Measurements from ENCODE around the gene ANXA1.

DNA sequence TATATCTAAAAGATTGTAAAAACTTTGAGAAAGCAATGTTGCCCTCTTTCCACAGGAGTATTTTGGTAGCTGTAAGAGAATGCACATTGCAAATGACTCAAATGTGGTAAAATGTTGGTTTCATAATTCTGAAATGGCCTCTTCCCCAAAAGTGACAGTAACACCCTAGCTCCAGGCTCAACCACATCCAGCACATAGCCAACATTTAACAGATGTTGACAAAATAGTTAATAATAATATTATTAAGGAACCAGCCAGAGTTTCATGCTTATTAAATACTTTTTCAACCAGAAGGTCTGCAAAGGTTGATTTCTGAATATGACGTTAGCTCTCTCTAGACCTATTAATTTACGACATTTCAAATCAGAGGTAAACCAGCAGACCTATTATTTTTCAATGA lies 1.3 kb downstream of the ANXA1 start:
- TF ChIP-seq, protein P1, sequence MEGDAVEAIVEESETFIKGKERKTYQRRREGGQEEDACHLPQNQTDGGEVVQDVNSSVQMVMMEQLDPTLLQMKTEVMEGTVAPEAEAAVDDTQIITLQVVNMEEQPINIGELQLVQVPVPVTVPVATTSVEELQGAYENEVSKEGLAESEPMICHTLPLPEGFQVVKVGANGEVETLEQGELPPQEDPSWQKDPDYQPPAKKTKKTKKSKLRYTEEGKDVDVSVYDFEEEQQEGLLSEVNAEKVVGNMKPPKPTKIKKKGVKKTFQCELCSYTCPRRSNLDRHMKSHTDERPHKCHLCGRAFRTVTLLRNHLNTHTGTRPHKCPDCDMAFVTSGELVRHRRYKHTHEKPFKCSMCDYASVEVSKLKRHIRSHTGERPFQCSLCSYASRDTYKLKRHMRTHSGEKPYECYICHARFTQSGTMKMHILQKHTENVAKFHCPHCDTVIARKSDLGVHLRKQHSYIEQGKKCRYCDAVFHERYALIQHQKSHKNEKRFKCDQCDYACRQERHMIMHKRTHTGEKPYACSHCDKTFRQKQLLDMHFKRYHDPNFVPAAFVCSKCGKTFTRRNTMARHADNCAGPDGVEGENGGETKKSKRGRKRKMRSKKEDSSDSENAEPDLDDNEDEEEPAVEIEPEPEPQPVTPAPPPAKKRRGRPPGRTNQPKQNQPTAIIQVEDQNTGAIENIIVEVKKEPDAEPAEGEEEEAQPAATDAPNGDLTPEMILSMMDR (IDR thresholded peaks at IDR 0.05 in 8 of 11, conservative IDR thresholded peaks at IDR 0.05 in 3 of 11), result no peak
- TF ChIP-seq POLR2A (IDR thresholded peaks at IDR 0.05), result no peak
- TF ChIP-seq POLR2AphosphoS5 (IDR thresholded peaks at IDR 0.05), result no peak
